NCI-H1694 (cell line): ENCODE measurements around the gene BMS1.
"Not testable (repeated sequence)": the region's sequence is repeated elsewhere in the genome, so short reads cannot be mapped to it uniquely, and the experiment has no call there.

Experiments used
- DNase-seq: peaks from one replicate; lab custom pipeline; 2025; lab: John Stamatoyannopoulos, UW

The BMS1 gene

GRCh38 chr10:42795701-42796100 is 13.1 kb downstream of the BMS1 start:
- no peak for DNase-seq

DNA sequence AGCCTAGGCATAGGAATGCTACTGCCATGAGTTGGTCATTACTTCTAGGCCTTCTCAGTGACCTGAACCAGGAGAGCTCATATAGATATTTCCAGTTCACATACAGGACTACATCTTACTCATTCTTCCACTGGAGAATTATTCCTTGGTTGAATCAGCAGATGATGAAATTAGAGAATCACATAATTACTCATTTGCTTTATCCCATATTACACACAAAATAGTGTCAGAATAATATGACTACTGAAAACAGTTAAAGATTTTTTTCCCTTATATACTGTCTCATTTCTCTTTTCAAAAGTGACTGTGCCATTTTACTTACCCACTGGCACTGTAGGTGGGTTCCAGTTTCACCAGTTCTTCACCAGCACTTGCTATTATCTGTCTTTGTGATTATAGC is 18.5 kb downstream of the BMS1 start:
- no peak for DNase-seq

- no peak for DNase-seq
Measured at GRCh38 chr10:42802876-42803275, 20.3 kb downstream of the BMS1 start.

DNA sequence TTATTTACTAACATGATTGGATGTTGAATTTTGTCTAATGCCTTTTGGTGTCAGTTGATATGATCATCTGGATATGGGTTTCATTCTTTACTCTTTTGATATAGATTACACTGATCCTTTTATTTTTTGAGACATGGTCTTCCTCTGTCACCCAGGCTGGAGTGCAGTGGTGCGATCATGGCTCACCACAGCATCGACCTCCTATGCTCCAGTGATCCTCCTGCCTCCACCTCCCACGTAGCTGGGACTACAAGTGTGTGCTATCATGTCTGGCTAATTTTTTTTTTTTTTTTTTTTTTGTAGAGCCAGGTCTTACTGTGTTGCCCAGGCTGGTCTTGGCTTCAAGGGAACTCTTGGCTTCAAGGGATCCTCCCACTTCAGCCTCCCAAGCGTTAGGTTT is 27.1 kb downstream of the BMS1 start:
- DNase-seq: no peak

- DNase-seq: no peak
Measured at GRCh38 chr10:42812028-42812427, 29.4 kb downstream of the BMS1 start.

GRCh38 chr10:42813989-42814687 is 31.5 kb downstream of the BMS1 start:
- not testable (repeated sequence) for DNase-seq

GRCh38 chr10:42816334-42816733 is 33.7 kb downstream of the BMS1 start:
- DNase-seq: not testable (repeated sequence)

GRCh38 chr10:42816912-42817311 is 34.3 kb downstream of the BMS1 start:
- DNase-seq: no peak

DNA sequence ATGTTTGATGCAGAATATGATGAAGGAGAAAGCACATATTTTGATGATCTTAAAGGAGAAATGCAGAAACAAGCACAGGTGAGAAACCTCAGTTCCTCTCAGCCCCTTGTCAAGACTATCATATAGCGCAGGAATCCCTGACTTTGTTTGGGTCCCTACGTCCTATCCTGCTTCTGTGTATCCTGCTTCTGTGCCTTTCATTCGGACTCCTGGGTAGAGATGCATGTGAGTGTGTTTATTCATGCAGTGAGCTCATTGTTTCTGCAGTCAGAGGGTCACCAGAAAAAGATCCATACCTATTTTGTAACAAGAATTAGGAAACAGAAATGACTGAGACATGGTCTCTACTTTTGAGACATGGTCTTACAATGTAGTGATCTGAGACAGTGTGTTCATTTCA is 34.8 kb downstream of the BMS1 start:
- not testable (repeated sequence) for DNase-seq

GRCh38 chr10:42826759-42827158 is 44.2 kb downstream of the BMS1 start:
- not testable (repeated sequence) for DNase-seq

DNA sequence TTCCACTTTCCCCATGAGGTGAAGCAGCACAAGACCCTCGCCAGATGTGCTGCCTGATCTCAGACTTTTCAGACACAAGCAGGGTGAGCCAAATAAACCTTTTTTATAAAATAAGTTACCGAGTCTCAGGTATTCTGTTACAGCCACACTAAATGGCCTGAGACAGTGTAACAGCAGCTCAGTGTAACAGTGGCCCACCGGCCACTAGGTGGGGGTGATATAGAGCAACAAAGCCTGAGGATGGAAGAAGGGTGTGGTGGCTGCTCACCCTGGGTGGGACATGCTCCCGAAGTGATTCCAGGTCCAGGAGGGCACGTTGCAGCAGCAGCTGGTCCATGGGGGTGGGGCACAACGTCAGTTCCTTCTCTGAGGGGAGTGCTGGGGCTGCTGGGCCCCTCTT is 44.6 kb downstream of the BMS1 start:
- no peak for DNase-seq

- not testable (repeated sequence) for DNase-seq
Measured at GRCh38 chr10:42828391-42828790, 45.8 kb downstream of the BMS1 start.

DNA sequence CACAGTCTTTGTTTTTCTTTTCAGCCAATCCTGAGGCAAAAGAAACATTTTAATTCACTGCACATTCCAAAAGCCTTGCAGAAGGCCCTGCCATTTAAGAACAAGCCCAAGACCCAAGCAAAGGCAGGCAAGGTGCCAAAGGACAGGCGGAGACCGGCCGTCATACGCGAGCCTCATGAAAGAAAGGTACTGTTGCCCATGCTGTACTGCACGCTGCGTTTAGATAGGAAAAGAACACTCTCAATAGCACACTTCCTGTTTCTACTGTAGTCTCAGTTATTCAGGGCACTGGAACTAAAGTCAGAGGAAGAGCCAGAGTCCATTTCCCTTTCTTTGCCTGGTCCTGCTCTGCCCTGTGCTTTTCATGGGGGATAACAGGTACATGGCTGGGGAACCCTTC is 47.6 kb downstream of the BMS1 start:
- DNase-seq: no peak

- no peak for DNase-seq
Measured at GRCh38 chr10:42836096-42836495, 53.5 kb downstream of the BMS1 start.

DNA sequence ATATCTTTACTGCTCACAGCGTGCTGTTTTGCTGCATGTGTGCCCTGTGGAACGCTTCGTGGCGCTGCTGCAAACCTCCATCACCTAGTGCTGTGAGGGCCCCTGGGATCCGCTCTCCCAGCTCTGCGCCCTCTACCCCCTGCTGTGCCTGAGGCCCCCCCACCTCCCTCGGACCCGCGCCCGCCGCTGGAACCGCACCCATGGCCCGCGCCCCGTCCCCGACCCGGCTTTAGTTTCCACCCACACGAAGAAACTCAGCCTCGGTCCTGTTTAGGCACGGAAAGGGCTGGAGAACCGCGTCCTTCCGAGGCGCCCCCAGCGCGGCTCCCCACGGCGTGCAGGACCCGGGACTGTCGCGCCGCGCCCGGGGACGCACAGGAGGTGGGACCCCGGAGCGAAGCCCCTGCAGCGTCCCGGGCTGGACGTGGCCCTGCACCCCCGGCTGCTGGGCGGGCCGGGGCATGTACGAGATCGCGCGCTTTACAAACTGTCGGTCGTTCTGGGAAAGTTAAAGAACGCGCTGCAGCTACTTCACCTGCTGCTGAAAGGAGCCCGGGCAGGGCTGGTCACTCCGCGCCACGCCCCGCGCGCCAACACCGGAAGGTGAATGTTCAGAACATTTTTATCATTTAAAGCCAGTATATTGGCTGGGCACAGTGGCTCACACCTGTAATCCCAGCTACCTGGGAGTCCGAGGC is 54.3 kb downstream of the BMS1 start:
- DNase-seq: no peak

GRCh38 chr10:42844810-42845209 is 62.2 kb downstream of the BMS1 start:
- DNase-seq: not testable (repeated sequence)

- DNase-seq: not testable (repeated sequence)
Measured at GRCh38 chr10:42847261-42847660, 64.7 kb downstream of the BMS1 start.

GRCh38 chr10:42850931-42851330 is 68.3 kb downstream of the BMS1 start:
- DNase-seq: no peak

DNA sequence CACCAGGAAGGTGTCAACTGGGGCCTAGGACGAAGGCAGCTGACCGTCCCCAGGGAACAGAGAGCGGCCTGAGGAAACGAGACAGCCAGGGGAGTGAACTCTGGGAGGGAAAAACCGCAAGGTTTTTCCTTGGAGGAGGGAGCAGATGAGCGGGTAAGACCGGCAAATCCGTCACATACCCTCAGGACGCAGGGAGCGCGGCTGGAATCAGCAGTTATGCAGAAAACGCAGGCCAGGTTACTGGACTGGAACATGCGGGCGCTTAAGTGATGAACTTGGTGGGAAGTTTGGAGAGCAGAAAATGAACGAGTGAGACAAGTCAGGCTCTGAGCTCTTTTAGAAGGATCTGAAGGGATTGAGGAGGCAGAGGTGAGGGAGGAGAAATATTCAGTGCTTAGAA is 76.7 kb downstream of the BMS1 start:
- DNase-seq: no peak

- not testable (repeated sequence) for DNase-seq
Measured at GRCh38 chr10:42860016-42860415, 77.4 kb downstream of the BMS1 start.

GRCh38 chr10:42862801-42863200 is 80.2 kb downstream of the BMS1 start:
- not testable (repeated sequence) for DNase-seq

DNA sequence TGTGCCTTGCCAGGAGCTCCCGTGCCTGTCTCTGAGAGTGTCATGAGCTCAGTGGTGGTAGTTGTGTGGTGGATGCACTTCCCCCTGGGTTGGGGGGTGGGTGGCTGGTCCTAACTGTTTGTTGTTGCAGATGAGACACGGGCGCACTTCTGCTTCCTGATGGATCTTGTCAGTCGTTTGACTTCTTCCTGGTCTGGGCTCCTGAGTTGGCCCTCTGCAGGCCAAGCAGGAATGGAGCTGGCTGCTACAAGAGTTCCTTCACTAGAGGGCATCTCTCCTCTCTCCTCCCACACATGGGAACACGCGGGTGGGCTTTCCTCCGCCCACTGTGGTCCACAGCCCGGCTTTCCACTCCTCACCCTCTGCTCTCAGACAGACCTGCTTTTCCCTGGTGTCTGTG is 82.0 kb downstream of the BMS1 start:
- no peak for DNase-seq

DNA sequence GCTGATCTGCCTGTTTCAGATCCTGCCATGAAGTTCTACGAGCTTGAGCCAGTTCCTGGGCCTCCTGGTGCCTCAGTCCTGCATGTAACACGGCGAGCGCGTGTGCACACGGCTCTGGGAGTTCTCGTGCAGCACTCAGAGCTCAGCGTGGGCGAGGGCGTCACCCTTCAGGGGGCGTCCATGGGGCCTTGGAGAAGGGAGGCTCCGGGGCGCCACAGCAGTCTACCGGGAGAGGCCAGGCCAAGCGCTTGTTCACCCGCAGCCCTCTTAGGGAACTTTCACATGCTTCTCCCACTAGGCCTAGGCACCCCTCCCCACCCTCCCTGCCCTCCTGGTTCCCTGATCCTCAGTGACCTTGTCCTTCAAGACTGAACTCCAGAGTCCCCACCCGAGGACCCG is 83.1 kb downstream of the BMS1 start:
- no peak for DNase-seq
